IMR-90 (cell line): ENCODE results near the gene KIAA0232.

ENCODE experiments used
- BHLHE40 ChIP-seq: fragments of 150-350 bp; IDR thresholded peaks from 2 replicates; pipeline ENCODE4 v1.6.1; 2016; ENCODE audit warnings: mild to moderate bottlenecking, low read depth, low read length
- CEBPB ChIP-seq: IDR thresholded peaks from 2 replicates; pipeline ENCODE4 v1.6.1; 2012; ENCODE audit warnings: low read depth, low read length, improper control_type of control experiment
- CTCF ChIP-seq: conservative IDR thresholded peaks from 2 replicates; pipeline ENCODE4 v1.5.1; 2012; ENCODE audit warnings: mild to moderate bottlenecking, low read depth, low read length, improper control_type of control experiment
- NFE2L2 ChIP-seq: fragments of 150-350 bp; IDR thresholded peaks from 2 replicates; pipeline ENCODE4 v1.6.1; 2016; ENCODE audit warnings: low read depth, mild to moderate bottlenecking, low read length
- POLR2A ChIP-seq: IDR thresholded peaks from 2 replicates; pipeline ENCODE4 v1.6.1; 2012; ENCODE audit warnings: mild to moderate bottlenecking, low read depth, low read length
- RAD21 ChIP-seq: IDR thresholded peaks from 2 replicates; pipeline ENCODE4 v1.6.1; 2012; ENCODE audit warnings: low read length, improper control_type of control experiment
- RCOR1 ChIP-seq: IDR thresholded peaks from 2 replicates; pipeline ENCODE4 v1.6.1; 2012; ENCODE audit warnings: mild to moderate bottlenecking, low read length, improper control_type of control experiment; ENCODE audit not compliant: insufficient replicate concordance
- SMC3 ChIP-seq: fragments of 150-350 bp; IDR thresholded peaks from 2 replicates; pipeline ENCODE4 v1.6.1; 2016; ENCODE audit warnings: low read depth, mild to moderate bottlenecking, antibody characterized with exemption, low read length, moderate library complexity
- USF2 ChIP-seq: fragments of 150-350 bp; IDR thresholded peaks from 2 replicates; pipeline ENCODE4 v1.6.1; 2017; ENCODE audit warnings: mild to moderate bottlenecking, antibody characterized with exemption, low read length, low read depth

GRCh38 chr4:6900181-6900812 is 117.8 kb downstream of the KIAA0232 start:
- TF ChIP-seq POLR2A (no peak), CEBPB (no peak), CTCF (no peak), RAD21 (no peak), RCOR1 (no peak), SMC3 (no peak), NFE2L2 (no peak), BHLHE40 (no peak), USF2 (no peak)
